Germinal center (tissue), 1 donor: ENCODE results near the gene SLC5A1.
"Not testable (repeated sequence)": the region's sequence is repeated elsewhere in the genome, so short reads cannot be mapped to it uniquely, and the experiment has no call there.

Source experiments
- DNase-seq: peaks from one replicate; pipeline ENCODE4 v3.0.0; 2012; ENCODE audit warnings: mixed read lengths, low spot score

Gene SLC5A1

DNA sequence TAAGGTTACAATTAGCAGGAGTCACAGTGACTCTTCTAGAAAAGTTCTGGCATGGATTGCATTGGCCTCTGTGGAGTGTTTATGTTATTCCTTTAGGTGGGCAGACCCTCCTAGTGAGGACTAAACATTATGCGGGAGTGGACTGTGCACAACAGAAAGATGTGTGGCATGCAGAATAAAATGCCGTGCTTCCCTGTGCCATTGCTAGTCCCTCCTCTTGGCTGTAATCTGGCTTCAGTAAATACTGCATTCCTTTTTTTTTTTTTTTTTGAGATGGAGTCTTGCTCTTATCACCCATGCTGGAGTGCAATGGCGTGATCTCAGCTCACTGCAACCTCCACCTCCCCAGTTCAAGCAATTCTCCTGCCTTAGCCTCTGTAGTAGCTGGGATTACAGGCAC, 45.0 kb downstream of the SLC5A1 start:
- no peak for DNase-seq

DNA sequence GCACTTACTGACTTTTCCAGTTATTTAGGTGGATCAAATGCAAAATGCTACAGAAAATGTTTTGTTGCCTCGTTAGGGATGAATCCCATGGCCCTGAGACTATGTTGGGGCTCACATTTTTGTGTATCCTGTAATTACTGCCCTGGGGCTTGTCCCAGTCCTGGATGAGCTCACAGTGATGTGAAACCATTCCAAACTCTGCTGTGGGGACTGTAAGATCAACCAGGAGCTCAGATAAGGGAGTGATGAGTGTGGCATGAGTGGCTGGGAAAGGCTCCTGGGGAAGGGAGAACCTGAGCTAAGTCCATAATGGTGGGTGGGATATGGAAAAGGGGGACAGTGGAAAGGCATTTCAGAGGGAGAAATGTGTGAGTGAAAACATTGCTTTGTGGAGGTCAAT, 54.0 kb downstream of the SLC5A1 start:
- no peak for DNase-seq

DNA sequence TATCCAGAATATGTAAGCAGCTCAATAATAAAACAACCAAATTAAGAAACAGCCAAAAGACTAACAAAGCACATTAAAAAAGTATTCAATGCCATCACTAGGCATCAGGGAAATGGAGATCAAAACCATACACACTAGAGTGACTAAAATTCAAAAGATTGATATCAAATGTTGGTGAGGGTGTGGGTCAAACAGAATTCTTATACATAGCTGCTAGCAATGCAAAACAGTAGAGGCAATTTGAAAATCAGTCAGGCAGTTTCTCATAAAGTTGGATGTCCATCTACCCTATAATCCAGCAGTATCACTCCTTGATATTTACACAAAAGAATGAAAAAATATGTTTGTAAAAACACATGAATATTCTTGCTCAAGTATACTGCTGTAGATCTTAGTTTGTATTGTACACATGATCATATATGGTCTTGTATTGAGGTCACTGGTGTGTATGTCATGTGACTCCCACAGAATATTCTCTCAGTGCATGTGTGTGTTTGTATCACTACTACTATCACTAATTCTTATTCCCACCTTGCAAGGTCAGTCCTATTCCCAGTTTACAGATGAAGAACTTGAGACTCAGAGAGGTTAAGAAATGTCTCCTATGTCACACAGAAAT, 54.9 kb downstream of the SLC5A1 start:
- no peak for DNase-seq

DNA sequence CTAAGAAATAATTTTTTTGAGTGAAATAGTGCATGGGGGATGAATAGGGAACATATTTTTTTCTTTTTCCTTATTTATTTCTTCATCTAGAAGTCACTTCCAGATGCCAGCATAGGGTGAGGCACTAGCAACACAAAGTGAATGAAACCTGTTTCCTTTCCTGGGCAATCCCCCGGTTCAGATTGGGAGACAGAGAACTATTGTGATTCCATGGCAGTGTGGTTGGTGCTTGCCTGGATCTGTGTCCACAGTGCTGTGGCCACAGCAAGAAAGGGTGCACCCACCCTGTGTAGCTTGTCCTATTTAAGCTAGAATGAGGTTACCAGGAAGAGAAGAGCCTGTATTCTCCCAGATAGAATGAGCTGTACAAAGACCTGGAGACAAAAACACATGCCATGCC, 57.6 kb downstream of the SLC5A1 start:
- DNase-seq, result no peak

DNA sequence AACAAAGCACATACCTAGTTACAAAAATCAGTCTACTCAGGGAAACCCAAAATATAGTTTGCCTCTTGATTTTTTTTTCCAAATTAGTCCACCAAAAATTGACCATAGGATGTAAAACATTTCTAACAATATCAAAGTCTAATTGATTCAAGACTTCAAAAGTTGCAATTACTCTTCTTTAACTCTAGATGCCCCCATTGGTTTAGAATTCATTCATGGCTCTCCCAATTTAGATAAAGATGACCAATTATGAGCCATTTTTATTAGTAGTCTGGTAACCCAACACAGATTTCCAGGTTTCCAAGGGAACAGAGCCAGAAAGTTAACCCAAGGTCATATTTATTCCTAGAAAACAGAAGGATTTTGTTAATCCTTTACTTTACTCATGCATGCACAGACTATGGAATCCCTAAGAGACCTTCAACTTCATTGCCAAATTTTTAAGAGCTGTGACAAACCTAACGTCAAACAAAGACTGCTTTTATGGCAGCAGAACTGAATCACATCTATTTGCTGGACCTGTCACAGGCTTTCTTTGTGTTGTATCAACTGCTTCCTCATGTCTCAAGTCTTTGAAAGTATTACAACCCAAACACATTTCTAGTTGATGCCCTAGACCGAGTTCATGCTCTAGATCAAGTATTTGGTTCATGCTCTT, 60.7 kb downstream of the SLC5A1 start:
- no peak for DNase-seq

DNA sequence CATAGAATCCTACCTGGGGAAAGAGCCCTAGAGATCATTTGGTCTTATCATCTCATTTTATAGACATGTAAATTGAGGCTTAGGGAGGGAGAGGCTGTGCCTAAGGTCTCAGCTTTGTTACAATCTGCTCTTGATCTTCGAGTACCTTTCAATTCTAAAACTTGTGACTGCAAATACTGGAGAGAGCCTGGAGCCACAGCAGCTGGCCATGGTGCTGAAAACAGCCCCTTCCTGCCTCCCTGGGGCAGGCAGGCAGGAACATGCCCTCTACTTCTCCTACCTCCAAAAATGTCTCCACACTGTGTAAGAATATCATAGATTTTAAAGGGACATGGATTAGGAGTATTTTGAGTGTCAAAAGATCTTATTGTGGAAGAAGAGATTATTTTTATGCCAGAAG, 63.9 kb downstream of the SLC5A1 start:
- no peak for DNase-seq

DNA sequence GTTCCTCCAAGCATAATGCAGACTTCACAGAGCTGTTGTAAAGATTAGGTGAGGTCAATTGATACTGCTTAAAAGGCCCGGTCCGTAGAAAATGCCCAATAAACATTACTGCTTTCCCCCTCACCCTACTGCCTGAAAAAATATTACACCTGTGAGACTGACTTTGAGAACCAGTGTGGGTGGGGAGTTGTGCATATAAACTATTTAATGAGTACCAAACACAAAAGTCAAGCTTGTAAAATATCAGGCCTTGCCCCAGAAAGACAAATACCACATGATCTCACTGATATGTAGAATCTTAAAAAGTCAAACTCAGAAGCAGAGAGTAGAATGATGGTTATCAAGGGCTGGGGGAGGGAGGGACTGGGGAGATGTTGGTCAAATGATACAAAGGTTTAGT, 69.3 kb downstream of the SLC5A1 start:
- no peak for DNase-seq

DNA sequence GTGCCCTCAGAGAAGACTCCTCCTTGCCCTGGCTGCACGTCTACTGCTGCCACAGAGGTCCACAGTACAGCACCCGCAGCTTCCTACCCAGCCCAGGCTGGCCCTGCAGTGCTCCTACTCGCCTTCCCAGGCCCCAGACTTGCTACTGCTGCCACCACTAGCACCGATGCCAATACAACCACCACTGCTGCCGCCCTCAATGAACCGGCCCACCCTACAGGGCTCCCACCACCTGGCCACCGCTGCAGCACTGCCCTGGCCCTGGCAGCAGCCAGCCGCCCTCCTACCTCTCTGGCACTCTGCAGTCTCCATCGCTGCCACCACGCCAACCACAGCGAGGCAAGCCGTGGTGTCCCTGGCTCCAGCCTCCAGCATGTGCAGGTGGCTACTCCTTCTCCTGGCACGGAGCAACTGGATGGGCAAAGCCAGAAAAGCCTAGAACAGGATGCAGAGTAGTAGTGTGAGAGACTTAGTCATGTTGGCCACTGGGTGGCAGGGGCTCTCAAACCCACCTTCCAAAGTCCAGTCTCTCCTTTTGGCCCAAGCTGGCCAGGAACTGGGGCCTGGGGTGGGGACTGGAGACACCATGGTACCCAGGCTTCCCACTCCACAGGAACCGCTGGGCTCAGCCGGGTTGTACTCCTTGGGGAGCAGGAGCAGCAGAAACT, 76.6 kb downstream of the SLC5A1 start:
- no peak for DNase-seq

DNA sequence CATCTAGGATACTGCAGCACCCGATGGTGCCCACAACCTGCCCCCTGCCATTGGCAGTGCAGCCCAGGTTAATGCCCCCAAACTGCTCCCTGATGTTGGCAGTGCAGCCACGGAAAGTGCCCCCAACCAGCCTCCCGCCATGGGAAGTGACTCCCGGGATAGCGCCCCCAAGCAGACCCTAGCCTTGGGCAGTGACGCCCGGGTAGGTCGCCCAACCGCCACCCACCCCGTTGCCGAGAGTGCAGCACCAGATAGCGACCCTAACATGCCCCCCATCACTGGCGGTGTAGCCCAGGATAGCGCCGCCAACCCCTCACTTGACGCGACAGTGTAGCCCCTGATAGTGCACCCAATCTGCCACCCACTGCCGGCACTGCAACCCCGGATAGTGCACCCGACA, 77.5 kb downstream of the SLC5A1 start:
- DNase-seq, result no peak

DNA sequence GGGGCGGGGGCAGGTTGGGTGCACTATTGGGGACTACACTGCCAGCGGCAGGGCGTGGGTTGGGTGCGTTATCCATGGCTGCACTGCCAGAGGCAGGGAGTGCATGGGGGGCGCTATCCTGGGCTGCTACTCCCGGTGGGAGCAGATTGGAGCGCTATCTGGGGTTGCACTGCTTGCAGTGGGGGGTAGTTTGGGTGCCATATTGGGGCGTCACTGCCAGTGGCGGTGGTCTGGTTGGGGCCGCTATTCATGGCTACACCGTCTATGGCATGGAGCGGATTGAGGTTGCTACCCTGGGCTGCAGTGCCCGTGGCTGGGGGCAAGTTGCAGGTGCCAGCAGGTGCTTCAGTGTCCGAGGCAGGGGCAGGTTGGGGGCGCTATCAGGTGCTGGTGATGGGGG, 79.8 kb downstream of the SLC5A1 start:
- no peak for DNase-seq

DNA sequence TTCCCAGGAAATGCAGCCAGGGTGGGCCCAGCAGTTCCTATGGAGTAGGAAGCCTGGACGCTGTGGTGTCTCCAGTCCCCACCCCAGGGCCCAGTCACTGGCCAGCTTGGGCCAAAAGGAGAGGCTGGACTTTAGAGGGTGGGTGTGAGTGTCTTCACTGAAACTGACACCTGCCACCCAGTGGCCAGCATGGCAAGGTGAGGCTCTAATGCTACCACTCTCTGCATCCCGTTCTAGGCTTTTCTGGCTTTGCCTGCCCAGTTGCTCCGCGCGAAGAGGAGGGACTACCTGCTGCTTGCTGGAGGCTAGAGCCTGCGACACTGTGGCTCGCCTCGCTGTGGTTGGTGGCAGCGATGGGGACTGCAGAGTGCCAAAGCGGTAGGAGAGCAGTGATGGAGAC, 80.6 kb downstream of the SLC5A1 start:
- no peak for DNase-seq

DNA sequence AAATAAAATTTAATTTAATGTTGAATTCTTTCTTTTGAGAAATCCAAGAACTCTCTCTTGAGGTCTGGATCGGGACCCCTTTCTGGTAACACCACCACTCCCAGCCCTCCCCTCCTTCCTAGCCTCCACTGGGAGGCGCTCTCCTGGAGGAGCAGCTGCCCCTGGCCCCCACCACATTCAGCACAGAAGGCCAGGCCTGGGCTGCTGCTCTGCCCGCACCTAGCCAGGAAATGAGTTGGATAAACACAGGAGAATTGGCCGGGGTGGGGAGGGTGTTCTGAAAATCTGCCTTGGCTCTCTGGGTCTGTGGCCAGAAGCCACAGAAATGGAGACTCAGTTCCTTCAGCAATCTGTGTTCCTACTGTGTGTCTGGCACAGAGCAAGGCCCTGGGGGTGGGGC, 84.8 kb downstream of the SLC5A1 start:
- DNase-seq, result no peak

DNA sequence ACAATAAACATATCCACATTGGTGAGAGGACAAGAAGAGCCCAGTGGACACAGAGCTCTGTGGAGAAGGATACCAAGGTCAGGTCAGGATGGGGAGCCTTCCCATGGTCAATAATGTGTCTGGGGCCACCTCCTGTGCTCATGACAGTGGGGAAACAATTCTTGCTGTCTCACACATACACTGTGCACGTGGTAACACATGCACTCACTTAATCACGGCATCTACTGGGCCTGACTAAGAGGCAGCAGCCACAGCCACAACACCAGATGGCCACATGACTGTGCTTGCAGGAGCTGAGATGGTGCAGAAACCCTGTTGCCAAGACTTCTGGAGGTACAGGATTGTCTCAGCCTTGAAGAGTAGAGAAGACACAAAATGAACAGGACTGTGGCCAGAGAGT, 87.4 kb downstream of the SLC5A1 start:
- no peak for DNase-seq

DNA sequence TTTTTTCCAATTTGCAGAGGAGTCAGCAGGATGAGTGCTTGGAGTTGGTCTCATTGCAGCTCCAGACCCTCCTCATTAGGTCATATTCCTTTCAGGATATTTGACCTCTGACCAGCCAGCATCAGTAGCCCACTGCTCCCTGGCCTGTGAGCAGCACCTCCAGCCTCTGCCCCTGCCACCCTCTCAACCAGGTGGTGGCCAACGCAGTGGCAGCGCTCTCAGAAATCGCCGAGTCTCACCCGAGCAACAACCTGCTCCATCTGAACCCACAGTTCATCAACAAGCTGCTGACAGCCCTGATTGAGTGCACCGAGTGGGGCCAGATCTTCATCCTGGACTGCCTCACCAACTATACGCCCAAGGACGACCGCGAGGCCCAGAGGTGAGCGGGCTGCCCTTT, 89.1 kb downstream of the SLC5A1 start:
- no peak for DNase-seq

DNA sequence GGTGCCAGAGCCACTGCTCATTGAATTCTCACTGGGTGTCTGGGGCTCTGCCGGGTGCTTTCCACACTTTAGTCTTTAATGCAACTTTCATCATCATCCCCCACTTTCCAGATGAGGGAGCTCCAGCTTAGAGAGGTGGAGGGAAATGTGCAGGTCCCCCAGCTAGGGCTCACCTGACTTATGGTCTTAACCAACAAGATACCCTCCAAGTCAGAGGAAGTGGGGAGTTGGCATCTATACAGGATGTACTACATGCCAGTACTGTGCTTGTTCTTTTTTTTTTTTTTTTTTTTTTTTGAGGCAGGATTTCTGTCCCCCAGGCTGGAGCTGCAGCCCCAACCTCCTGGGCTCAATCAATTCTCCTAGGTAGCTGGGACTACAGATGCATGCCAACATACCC, 89.7 kb downstream of the SLC5A1 start:
- no peak for DNase-seq

DNA sequence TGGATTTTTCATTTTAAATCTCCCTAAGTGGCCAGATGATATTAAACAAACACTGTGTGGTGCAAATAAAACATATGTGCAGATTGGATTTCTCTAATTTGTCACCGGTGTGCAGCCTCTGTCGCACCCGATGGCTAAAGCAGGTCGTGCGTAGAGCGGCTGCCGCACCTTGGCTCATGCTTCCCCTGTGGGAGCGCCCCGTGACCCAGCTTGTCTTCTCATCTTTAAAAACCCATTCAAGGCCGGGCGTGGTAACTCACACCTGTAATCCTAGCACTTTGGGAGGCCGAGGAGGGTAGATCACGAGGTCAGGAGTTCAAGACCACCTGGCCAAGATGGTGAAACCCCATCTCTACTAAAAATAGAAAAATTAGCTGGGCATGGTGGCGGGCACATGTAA, 91.7 kb downstream of the SLC5A1 start:
- not testable (repeated sequence) for DNase-seq

DNA sequence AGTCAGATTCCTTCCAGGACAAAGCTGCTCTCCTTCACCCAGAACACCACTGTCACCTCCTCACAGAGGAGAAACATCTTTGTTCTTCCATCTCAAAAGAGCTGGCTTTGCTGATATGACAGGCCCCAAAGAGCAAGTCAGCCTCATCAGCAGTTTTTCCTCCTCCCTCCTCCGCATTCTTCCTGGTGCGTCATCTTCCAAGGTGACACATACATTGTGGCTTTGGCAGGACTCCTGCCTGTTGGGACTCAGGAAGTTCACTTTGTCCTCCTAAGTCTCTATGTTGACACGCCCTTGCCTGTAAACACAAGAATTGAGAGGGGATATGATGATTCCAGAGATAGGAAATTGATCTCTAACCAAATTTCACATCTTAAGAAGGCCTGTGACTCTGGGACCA, 92.9 kb downstream of the SLC5A1 start:
- not testable (repeated sequence) for DNase-seq

DNA sequence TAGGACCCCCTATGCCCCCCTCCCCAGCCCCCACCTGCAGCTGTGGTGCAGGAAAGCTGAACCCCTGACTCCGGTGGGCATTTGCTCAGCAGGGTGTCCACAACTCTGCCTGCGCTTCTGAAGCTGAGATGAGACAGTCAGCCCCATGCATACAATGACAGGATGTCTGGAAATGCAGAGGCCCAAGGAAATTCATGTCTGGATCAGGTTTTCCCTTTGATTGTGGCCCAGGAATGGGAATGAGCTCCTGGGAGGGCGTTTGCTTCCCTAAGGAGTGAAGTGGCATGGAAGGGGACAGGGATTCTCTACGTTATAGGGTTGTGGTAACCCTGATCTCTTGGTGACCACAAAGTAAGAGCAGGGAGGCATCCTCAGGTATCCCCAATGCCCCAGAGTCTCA, 93.8 kb downstream of the SLC5A1 start:
- not testable (repeated sequence) for DNase-seq

DNA sequence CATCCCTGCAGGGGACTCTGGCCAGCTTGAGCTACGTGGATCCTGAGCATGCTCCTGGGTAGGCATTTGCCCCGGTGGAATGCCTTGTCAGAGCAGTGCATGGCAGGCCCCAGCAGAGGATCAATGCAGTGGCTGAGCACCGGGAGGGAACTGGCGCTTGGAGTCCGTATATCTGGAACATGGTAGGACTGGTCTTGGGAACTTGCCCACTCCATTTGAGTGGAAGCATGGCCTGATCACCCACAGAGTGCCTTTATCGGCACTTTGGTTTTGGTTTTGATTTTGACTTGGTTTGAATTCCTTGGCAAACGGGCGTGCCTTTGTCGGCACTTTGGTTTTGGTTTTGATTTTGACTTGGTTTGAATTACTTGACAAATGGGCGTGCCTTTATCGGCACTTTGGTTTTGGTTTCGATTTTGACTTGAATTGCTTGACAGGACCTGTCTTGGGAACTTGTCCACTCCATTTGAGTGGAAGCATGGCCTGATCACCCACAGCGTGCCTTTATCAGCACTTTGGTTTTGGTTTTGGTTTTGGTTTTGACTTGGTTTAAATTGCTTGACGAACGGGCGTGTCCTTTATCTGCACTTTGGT, 94.8 kb downstream of the SLC5A1 start:
- not testable (repeated sequence) for DNase-seq

DNA sequence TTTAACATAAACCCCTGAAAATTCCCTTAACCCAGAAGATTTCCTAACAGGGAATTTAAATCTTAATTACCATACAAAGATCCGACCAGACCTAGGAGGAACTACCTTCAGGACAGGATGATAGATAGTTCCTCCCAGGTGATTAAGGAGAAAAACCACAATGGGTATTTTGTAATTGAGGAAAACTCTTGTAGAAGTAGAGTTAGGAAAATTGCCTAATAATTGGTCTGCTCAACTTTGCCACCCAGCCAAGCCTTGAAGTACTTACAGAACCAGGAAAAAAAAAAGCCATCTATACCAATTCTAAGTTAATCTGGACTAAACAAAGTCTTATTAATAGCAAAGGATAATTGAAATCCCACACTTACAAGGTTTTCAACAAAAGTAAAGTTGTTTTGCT, 95.5 kb downstream of the SLC5A1 start:
- not testable (repeated sequence) for DNase-seq

DNA sequence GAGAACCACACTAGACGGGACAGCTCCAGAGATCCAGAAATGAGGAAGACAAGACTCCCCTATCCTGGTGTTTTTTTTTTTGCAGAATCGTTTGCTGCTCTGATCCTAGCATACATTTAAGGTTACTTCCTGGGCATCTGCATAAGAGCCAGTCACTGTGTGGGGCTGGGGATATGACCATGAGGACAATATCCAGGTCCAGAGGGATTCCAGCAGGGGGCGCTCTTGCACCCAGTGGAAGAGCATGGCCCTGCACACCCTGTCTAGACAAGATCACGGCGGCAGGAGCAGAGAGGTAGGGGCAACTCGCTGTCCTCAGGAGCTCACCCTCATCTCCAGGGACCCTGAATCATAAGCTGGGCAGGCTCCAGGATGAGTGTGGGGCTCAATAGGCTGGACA, 97.6 kb downstream of the SLC5A1 start:
- not testable (repeated sequence) for DNase-seq

DNA sequence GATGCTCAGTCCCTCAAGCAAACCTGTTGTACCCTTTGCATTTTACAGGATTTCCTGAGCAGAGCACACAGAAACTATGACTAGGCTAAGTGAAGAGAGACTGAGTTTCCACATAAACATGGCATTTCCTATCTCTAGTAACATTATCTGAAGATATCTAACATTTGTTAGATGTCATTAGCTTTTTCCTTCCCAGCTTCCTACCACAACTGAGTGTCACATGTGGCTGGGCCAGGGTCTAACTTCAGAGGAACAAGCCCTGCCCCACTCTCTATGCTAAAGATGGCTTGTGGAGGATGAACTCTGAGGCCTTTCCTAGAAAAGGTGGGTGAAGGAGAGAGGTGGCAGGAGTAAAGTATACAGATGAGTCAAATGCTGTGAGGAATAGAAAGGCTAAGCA, 99.5 kb downstream of the SLC5A1 start:
- DNase-seq, result no peak
